H1 (cell line): Measurements from ENCODE around the gene CEP104. TPM values are rescaled to one million over a fixed set of nuclear protein-coding genes. Genes with fewer than 3 reads are reported as not detected.

Experiments used
- CBX5 ChIP-seq: fragments of 300-800, 300-1000 bp; sonication (generic); IDR thresholded peaks from 2 replicates; pipeline ENCODE4 v1.7.1; 2016; ENCODE audit warnings: antibody characterized with exemption, low read length, low read depth
- CHD7 ChIP-seq: fragments of 300-600 bp; sonication (generic); IDR thresholded peaks from 2 replicates; pipeline ENCODE4 v1.7.1; 2012; ENCODE audit warnings: low read length, moderate library complexity, mild to moderate bottlenecking, inconsistent platforms; ENCODE audit not compliant: insufficient replicate concordance
- EZH2 ChIP-seq: fragments of 200-600 bp; sonication (generic); IDR thresholded peaks from 2 replicates; pipeline ENCODE4 v1.7.1; 2012; ENCODE audit warnings: low read depth, mild to moderate bottlenecking, moderate library complexity, low read length, inconsistent platforms; ENCODE audit not compliant: severe bottlenecking
- HDAC2 ChIP-seq, 2 experiments: fragments of 300-600 bp in 1 of 2; sonication (generic) in 1 of 2; IDR thresholded peaks; 2 replicates each; pipeline ENCODE4 v1.6.1; 2011 to 2012; ENCODE audit warnings: low read depth in 2 of 2, low read length in 2 of 2, mild to moderate bottlenecking in 2 of 2, moderate library complexity in 2 of 2, borderline replicate concordance in 1 of 2, inconsistent platforms in 1 of 2
- JUN ChIP-seq: IDR thresholded peaks from 2 replicates; pipeline ENCODE4 v1.6.1; 2011; ENCODE audit warnings: low read depth, mild to moderate bottlenecking, improper control_type of control experiment, low read length
- POLR2A ChIP-seq, 2 experiments: IDR thresholded peaks; 1 replicate in 1 of 2; 2 replicates in 1 of 2; pipeline ENCODE4 v1.6.1; 2011; ENCODE audit warnings: low read depth in 2 of 2, low read length in 2 of 2, mild to moderate bottlenecking in 2 of 2; ENCODE audit errors: control extremely low read depth in 1 of 2
- POLR2AphosphoS5 ChIP-seq: IDR thresholded peaks from 2 replicates; pipeline ENCODE4 v1.6.1; 2011; ENCODE audit warnings: low read depth, low read length
- RXRA ChIP-seq: IDR thresholded peaks from 2 replicates; pipeline ENCODE4 v1.6.1; 2011; ENCODE audit warnings: low read depth, mild to moderate bottlenecking, low read length, moderate library complexity; ENCODE audit not compliant: insufficient read depth
- ZNF274 ChIP-seq: IDR thresholded peaks from 2 replicates; pipeline ENCODE4 v1.7.0; 2012; ENCODE audit warnings: low read length, borderline replicate concordance; ENCODE audit errors: extremely low read depth
- polyA plus RNA-seq, 7 experiments: library from polyadenylated mRNA; depleted of rRNA in 3 of 7; stranded (reverse) in 5 of 7; unstranded in 2 of 7; fragments of >200 nt in 5 of 7; fragments of 200-250 nt in 2 of 7; gene quantifications; 1 replicate in 5 of 7; 2 replicates in 1 of 7; 4 replicates in 1 of 7; pipeline versions ENCODE4 v1.2.1 to v1.2.3, GENCODE V29; 2011 to 2013; ENCODE audit warnings: missing spikeins in 2 of 7, mixed read lengths in 2 of 7
- total RNA-seq: library from RNA; stranded (reverse); fragmentation: NEBNext Ultra II Directional; extraction: Animal tissue kit (Norgen Biotek cat#: 25700); gene quantifications from 2 replicates; pipeline ENCODE4 v1.2.1, GENCODE V29; 2021

The CEP104 gene
- total and polyA plus RNA-seq, 2 of the 8 experiments (the other 6 are each of a cell fraction or from before 2014, with no cell fraction given), result 8.0 to 43.9 TPM

- TF ChIP-seq JUN, result no peak
- no peak for TF ChIP-seq RXRA
- TF ChIP-seq POLR2AphosphoS5, result peak; percentile 64
- no peak for TF ChIP-seq CBX5
- peak; percentile 63 to 70; a peak in 2 of 3 replicates for TF ChIP-seq POLR2A (IDR thresholded peaks at IDR 0.05; ENCODE audit: control extremely low read depth in 1 of 2, low read depth in 2 of 2, low read length in 2 of 2)
- peak in 1 of 2 experiments; percentile 76; a peak in 3 of 4 replicates for TF ChIP-seq HDAC2 (IDR thresholded peaks at IDR 0.05; ENCODE audit: borderline replicate concordance in 1 of 2, low read depth in 2 of 2, low read length in 2 of 2)
- no peak for TF ChIP-seq ZNF274
- no peak for TF ChIP-seq CHD7
- no peak for TF ChIP-seq EZH2
Observed at GRCh38 chr1:3900150-3900968, 43.3 kb upstream of the CEP104 start, which contains the start of gene C1orf174 (continued).
